ENCODE data around the gene BMPR1A. TPM values are rescaled to one million over a fixed set of nuclear protein-coding genes. Genes with fewer than 3 reads are reported as not detected.

BMPR1A gene
- total and polyA plus RNA-seq, 2 experiments from 2014 or later, result 14.2 to 82.5 TPM

GRCh38 chr10:86836044-86836443 is 79.6 kb downstream of the BMPR1A start:
- no peak for ATAC-seq
- Histone ChIP-seq H3K36me3 (ENCODE audit: insufficient read depth) (no peaks in the 10 kb centered on the region), H3K4me3 (no peak overlapping the region), H3F3A (replicated peaks; ENCODE audit: low read depth) (no peaks in the 10 kb centered on the region), H4K20me1 (replicated peaks; ENCODE audit: insufficient read depth) (peaks cover 46% of the 10 kb centered on the region), H3K27me3 (ENCODE audit: insufficient read depth) (no peaks in the 10 kb centered on the region), H3K27ac (ENCODE audit: low read depth) (no peak overlapping the region), H3K4me1 (ENCODE audit: insufficient read depth) (peaks cover 49% of the 10 kb centered on the region), H3K9me2 (ENCODE audit: insufficient read depth) (no peaks in the 10 kb centered on the region), H3K4me2 (no peak overlapping the region), H3K79me2 (replicated peaks; ENCODE audit: insufficient read depth) (peaks cover 100% of the 10 kb centered on the region), H2AFZ (no peak overlapping the region)
- no peak for DNase-seq (ENCODE audit: low spot score)
- H3K4me1 Mint-ChIP-seq, result peaks cover 58% of the 10 kb centered on the region
- H3K27ac Mint-ChIP-seq, result no peak overlapping the region
- no peaks in the 10 kb centered on the region for H3K9me3 Mint-ChIP-seq
- no peak for TF ChIP-seq ZNF114 (CRISPR knock-in tag; IDR thresholded peaks at IDR 0.05)
- no peak for TF ChIP-seq NANOG (IDR thresholded peaks at IDR 0.05; ENCODE audit: borderline replicate concordance)
- no peak for TF ChIP-seq STAT1 (IDR thresholded peaks at IDR 0.05; ENCODE audit: unreplicated experiment)
- no peak for TF ChIP-seq POLR2AphosphoS5 (IDR thresholded peaks at IDR 0.05; ENCODE audit: low read depth)
- TF ChIP-seq REST (IDR thresholded peaks at IDR 0.05; ENCODE audit: unreplicated experiment), result no peak
- TF ChIP-seq JUNB (IDR thresholded peaks at IDR 0.05; ENCODE audit: unreplicated experiment), result no peak
- no peak for TF ChIP-seq ZNF462 (CRISPR knock-in tag; IDR thresholded peaks at IDR 0.05)
- no peak for TF ChIP-seq EZH2phosphoT487 (IDR thresholded peaks at IDR 0.05; ENCODE audit: unreplicated experiment)
- no peak for TF ChIP-seq CREB1 (CRISPR knock-in tag; IDR thresholded peaks at IDR 0.05; ENCODE audit: low read depth)
- H3K36me3 Mint-ChIP-seq (ENCODE audit: low read depth), result no peaks in the 10 kb centered on the region; the same call in 1 of the 3 replicates
- peaks cover 4% of the 10 kb centered on the region for H3K27me3 Mint-ChIP-seq (ENCODE audit: insufficient read depth, low read depth, poor library complexity)
- no peak overlapping the region for H3K4me3 Mint-ChIP-seq
